Osteoblast (primary cell): ENCODE results near the gene CEP104. TPM values are rescaled to one million over a fixed set of nuclear protein-coding genes. Genes with fewer than 3 reads are reported as not detected.

ENCODE experiments used
- DNase-seq: peaks from one replicate; pipeline ENCODE4 v3.0.0; 2011; ENCODE audit warnings: low spot score, mixed read lengths; ENCODE audit not compliant: insufficient read length; ENCODE audit errors: missing footprints
- H2AFZ ChIP-seq: 2 replicates; pipeline ENCODE4 v1.6.0; 2011; ENCODE audit warnings: mild to moderate bottlenecking, low read length
- H3K27ac ChIP-seq: 2 replicates; pipeline ENCODE4 v1.5.1; 2011; ENCODE audit warnings: mild to moderate bottlenecking, low read depth, low read length, moderate library complexity
- H3K27me3 ChIP-seq: 2 replicates; pipeline ENCODE4 v1.6.0; 2012; ENCODE audit warnings: mild to moderate bottlenecking, control low read depth, inconsistent platforms, low read length, moderate library complexity; ENCODE audit not compliant: insufficient read depth
- H3K36me3 ChIP-seq: 2 replicates; pipeline ENCODE4 v1.5.1; 2011; ENCODE audit warnings: mild to moderate bottlenecking, low read length, control low read depth, moderate library complexity; ENCODE audit not compliant: insufficient read depth
- H3K4me1 ChIP-seq: 2 replicates; pipeline ENCODE4 v1.5.1; 2011; ENCODE audit warnings: mild to moderate bottlenecking, low read length, control low read depth, moderate library complexity; ENCODE audit not compliant: insufficient read depth
- H3K4me2 ChIP-seq: 2 replicates; pipeline ENCODE4 v1.6.0; 2011; ENCODE audit warnings: mild to moderate bottlenecking, low read length; ENCODE audit not compliant: insufficient read depth
- H3K4me3 ChIP-seq: fragments of 200-600 bp; sonication (generic); 3 replicates; pipeline ENCODE4 v1.5.1; 2012; ENCODE audit warnings: mild to moderate bottlenecking, low read length, inconsistent platforms; ENCODE audit not compliant: insufficient read depth
- H3K79me2 ChIP-seq: 2 replicates; pipeline ENCODE4 v1.6.0; 2012; ENCODE audit warnings: mild to moderate bottlenecking, low read length, control low read depth, inconsistent platforms; ENCODE audit not compliant: insufficient read depth
- H3K9me3 ChIP-seq: 2 replicates; pipeline ENCODE4 v1.5.1; 2011; ENCODE audit warnings: low read depth, low read length, control low read depth
- H4K20me1 ChIP-seq: 2 replicates; pipeline ENCODE4 v1.6.0; 2012; ENCODE audit warnings: mild to moderate bottlenecking, low read length, control low read depth; ENCODE audit not compliant: insufficient read depth
- total RNA-seq: library from RNA; depleted of rRNA; stranded (reverse); fragments of >200 nt; gene quantifications from 2 replicates; pipeline ENCODE4 v1.2.3, GENCODE V29; 2012
- TF ChIP-seq, protein P1 (sequence below): IDR thresholded peaks from 2 replicates; pipeline ENCODE4 v1.5.1; 2011; ENCODE audit warnings: mild to moderate bottlenecking, low read depth, low read length, moderate library complexity; ENCODE audit errors: extremely low read depth

Gene CEP104
- total RNA-seq, 1 donor: 21.7 TPM

DNA sequence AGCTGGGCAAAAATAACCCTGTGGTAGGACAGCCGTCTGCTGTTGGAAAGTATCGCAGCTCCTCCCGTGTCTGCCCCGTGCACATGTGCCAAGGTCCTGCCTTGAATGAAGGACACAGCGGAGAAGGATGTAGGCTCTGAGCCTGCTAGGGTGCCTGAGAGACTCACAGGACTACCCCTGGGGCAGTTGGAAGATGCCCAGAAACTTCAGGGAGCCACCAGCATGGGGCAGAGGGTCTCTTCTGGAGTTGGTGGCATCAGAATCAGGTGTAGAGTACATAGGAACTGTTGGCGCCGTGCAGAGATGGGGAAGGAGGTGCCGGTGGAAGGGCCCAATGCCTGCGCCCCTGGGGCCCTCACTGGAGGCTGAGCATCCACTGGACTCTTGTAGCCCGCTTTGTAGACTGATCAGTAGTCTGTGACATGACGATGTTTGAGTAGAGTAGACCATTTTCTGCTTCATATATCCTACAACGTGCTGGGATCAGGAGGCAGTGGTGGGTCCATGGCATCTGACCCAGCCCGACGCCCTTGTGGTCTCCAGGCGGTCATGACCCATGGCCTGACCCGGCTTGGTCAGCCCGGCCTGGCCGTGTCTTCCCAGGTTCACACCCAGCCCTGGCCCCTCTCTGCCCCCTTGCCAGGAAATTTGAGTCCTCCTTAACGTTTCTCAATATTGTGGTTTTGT, 48.4 kb upstream of the CEP104 start:
- no peaks in the 10 kb centered on the region for H3K79me2 ChIP-seq
- TF ChIP-seq, protein P1, sequence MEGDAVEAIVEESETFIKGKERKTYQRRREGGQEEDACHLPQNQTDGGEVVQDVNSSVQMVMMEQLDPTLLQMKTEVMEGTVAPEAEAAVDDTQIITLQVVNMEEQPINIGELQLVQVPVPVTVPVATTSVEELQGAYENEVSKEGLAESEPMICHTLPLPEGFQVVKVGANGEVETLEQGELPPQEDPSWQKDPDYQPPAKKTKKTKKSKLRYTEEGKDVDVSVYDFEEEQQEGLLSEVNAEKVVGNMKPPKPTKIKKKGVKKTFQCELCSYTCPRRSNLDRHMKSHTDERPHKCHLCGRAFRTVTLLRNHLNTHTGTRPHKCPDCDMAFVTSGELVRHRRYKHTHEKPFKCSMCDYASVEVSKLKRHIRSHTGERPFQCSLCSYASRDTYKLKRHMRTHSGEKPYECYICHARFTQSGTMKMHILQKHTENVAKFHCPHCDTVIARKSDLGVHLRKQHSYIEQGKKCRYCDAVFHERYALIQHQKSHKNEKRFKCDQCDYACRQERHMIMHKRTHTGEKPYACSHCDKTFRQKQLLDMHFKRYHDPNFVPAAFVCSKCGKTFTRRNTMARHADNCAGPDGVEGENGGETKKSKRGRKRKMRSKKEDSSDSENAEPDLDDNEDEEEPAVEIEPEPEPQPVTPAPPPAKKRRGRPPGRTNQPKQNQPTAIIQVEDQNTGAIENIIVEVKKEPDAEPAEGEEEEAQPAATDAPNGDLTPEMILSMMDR: no peak
- H3K9me3 ChIP-seq: no peaks in the 10 kb centered on the region
- no peaks in the 10 kb centered on the region for H3K27me3 ChIP-seq
- no peak overlapping the region for H2AFZ ChIP-seq
- H3K27ac ChIP-seq: no peak overlapping the region
- no peak overlapping the region for H3K4me2 ChIP-seq
- H3K4me3 ChIP-seq: no peak overlapping the region
- DNase-seq: peak; percentile 72
- no peaks in the 10 kb centered on the region for H4K20me1 ChIP-seq
- no peaks in the 10 kb centered on the region for H3K36me3 ChIP-seq
- no peaks in the 10 kb centered on the region for H3K4me1 ChIP-seq

DNA sequence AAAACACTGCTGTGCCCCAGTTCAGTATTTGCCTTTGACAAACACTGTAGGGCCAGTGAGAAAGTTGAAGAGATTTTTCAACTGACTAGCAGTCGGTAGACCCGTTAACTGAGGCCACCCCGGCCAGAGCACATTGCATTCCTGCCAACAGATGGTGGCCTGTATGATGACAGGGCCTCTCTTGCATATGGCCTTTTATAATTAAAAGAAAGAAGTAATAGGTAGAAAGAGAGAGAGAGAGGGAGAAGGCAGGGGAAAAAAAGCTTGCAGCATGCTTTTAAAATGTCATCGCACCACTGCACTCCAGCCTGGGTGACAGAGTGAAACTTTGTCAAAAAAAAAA, 47.8 kb upstream of the CEP104 start:
- Histone ChIP-seq H4K20me1 (no peaks in the 10 kb centered on the region), H3K27ac (no peak overlapping the region), H3K36me3 (no peaks in the 10 kb centered on the region), H3K79me2 (peaks cover 3% of the 10 kb centered on the region), H3K4me3 (no peak overlapping the region), H3K9me3 (no peaks in the 10 kb centered on the region), H3K27me3 (no peaks in the 10 kb centered on the region), H3K4me1 (no peaks in the 10 kb centered on the region), H2AFZ (no peak overlapping the region), H3K4me2 (no peak overlapping the region)
- TF ChIP-seq, protein P1: no peak
- peak; percentile 80 for DNase-seq

DNA sequence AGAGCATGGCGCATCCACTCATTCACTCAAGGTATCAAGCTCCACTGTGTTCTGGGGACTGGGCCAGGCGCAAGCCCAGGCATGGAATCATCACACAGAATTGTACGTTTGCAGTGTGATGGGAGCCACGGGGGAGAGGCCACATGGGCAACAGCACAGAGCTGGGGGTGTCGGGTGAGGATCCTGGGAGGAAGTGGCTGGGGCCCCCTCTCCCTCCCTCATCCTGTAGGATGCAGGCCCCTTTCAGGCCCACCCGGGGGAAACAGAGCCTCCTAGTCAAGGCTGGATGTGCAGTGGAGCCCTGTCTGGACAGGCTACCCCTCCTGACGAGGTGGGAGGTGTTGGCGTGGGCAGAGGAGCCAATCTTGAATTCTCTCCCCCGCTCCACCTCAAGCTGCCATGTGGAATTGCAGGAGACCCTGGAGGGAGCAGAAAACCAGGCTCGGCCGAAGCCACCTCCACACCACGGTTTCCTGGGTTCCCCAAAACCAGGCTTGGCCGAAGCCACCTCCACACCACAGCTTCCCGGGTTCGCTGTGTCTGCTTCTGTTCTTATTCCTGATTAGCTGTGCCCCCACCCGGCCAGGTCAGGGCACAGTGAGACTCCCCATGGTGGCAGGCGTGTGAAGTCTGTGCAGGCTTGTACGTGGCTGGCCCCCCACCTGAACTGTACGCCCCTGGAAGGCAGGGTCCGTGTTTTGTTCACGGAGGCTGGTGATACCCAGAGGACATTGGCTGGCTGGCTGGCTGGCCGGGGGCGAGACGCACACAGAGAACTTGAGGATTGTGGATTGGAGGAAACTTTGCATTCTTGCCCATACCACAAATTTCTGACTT, 47.2 kb upstream of the CEP104 start:
- DNase-seq: peak; percentile 65
- peaks cover 2% of the 10 kb centered on the region for H4K20me1 ChIP-seq
- H3K27ac ChIP-seq: no peak overlapping the region
- H3K9me3 ChIP-seq: no peaks in the 10 kb centered on the region
- no peak overlapping the region for H3K4me3 ChIP-seq
- H3K4me1 ChIP-seq: peaks cover 2% of the 10 kb centered on the region
- no peak overlapping the region for H3K4me2 ChIP-seq
- H3K36me3 ChIP-seq: no peaks in the 10 kb centered on the region
- no peak overlapping the region for H2AFZ ChIP-seq
- TF ChIP-seq, protein P1: no peak
- H3K79me2 ChIP-seq: peaks cover 9% of the 10 kb centered on the region
- no peaks in the 10 kb centered on the region for H3K27me3 ChIP-seq
